GM23338 (cell line): Measurements from ENCODE around the gene PLXNA2. TPM values are rescaled to one million over a fixed set of nuclear protein-coding genes. Genes with fewer than 3 reads are reported as not detected.

Experiments
- ATAC-seq: fragments of 200-7000 bp; cut with Tn5 transposase; 3 replicates; pipeline ENCODE4 v1.9.1; 2020
- DNase-seq: peaks from one replicate; pipeline ENCODE4 v3.0.0-alpha.2; 2015; ENCODE audit warnings: low spot score
- H2AFZ ChIP-seq: fragments of 200-600 bp; sonication (generic); 2 replicates; pipeline ENCODE4 v1.8.0; 2016; ENCODE audit warnings: antibody characterized with exemption, mild to moderate bottlenecking, moderate library complexity
- H3F3A ChIP-seq: fragments of 200-600 bp; sonication (generic); replicated peaks from 2 replicates; pipeline ENCODE4 v1.8.0; 2017; ENCODE audit warnings: antibody characterized with exemption, mixed run types, low read depth
- H3K27ac ChIP-seq: fragments of 200-600 bp; sonication (generic); 2 replicates; pipeline ENCODE4 v1.6.1; 2016; ENCODE audit warnings: low read depth
- H3K27me3 ChIP-seq: fragments of 200-600 bp; sonication (generic); 2 replicates; pipeline ENCODE4 v1.8.0; 2016; ENCODE audit warnings: mild to moderate bottlenecking, mixed run types, moderate library complexity; ENCODE audit not compliant: insufficient read depth
- H3K36me3 ChIP-seq: fragments of 200-600 bp; sonication (generic); 2 replicates; pipeline ENCODE4 v1.8.0; 2016; ENCODE audit warnings: mild to moderate bottlenecking; ENCODE audit not compliant: insufficient read depth
- H3K4me1 ChIP-seq: fragments of 200-600 bp; sonication (generic); 2 replicates; pipeline ENCODE4 v1.8.0; 2016; ENCODE audit warnings: mild to moderate bottlenecking, moderate library complexity; ENCODE audit not compliant: insufficient read depth
- H3K4me2 ChIP-seq: fragments of 200-600 bp; sonication (generic); 2 replicates; pipeline ENCODE4 v1.7.1; 2017; ENCODE audit warnings: mixed run types
- H3K4me3 ChIP-seq: fragments of 200-600 bp; sonication (generic); 2 replicates; pipeline ENCODE4 v1.6.1; 2016; ENCODE audit warnings: mixed run types
- H3K79me2 ChIP-seq: fragments of 200-600 bp; sonication (generic); replicated peaks from 2 replicates; pipeline ENCODE4 v1.8.0; 2017; ENCODE audit warnings: mild to moderate bottlenecking; ENCODE audit not compliant: insufficient read depth
- H3K9me2 ChIP-seq: fragments of 200-600 bp; sonication (generic); 2 replicates; pipeline ENCODE4 v1.8.0; 2017; ENCODE audit not compliant: insufficient read depth
- H4K20me1 ChIP-seq: fragments of 200-600 bp; sonication (generic); replicated peaks from 2 replicates; pipeline ENCODE4 v1.8.0; 2017; ENCODE audit warnings: mild to moderate bottlenecking; ENCODE audit not compliant: insufficient read depth
- H3K27ac Mint-ChIP-seq: 2 replicates; pipeline ENCODE4 v1.8.0; 2020; ENCODE audit warnings: inconsistent platforms, mild to moderate bottlenecking, moderate library complexity, mixed read lengths
- H3K27me3 Mint-ChIP-seq: 3 replicates; pipeline ENCODE4 v1.8.0; 2022; ENCODE audit warnings: low read depth, mild to moderate bottlenecking, moderate library complexity, mixed read lengths, inconsistent platforms; ENCODE audit not compliant: insufficient read depth, poor library complexity
- H3K36me3 Mint-ChIP-seq: 3 replicates; pipeline ENCODE4 v1.8.0; 2021; ENCODE audit warnings: low read depth, mild to moderate bottlenecking, inconsistent platforms, moderate library complexity, mixed read lengths
- H3K4me1 Mint-ChIP-seq: 3 replicates; pipeline ENCODE4 v1.8.0; 2020; ENCODE audit warnings: mild to moderate bottlenecking, inconsistent platforms, mixed read lengths
- H3K4me3 Mint-ChIP-seq: 3 replicates; pipeline ENCODE4 v1.8.0; 2021; ENCODE audit warnings: moderate library complexity, mild to moderate bottlenecking, inconsistent platforms, mixed read lengths
- H3K9me3 Mint-ChIP-seq: 3 replicates; pipeline ENCODE4 v1.8.0; 2020; ENCODE audit warnings: moderate library complexity, mild to moderate bottlenecking, inconsistent platforms, mixed read lengths
- CREB1 ChIP-seq: fragments of 250-450 bp; sonication (Bioruptor Pico); IDR thresholded peaks from 2 replicates; pipeline ENCODE4 v1.5.0; 2020; ENCODE audit warnings: low read depth, mild to moderate bottlenecking, moderate library complexity
- ETS1 ChIP-seq: IDR thresholded peaks from 2 replicates; pipeline ENCODE4 v1.6.1; 2016; ENCODE audit warnings: antibody characterized with exemption
- EZH2 ChIP-seq: fragments of 200-600 bp; sonication (generic); IDR thresholded peaks from one replicate; pipeline ENCODE4 v1.8.0; 2017; ENCODE audit warnings: antibody characterized with exemption, mild to moderate bottlenecking, low read depth; ENCODE audit not compliant: unreplicated experiment
- EZH2phosphoT487 ChIP-seq: fragments of 200-600 bp; sonication (generic); IDR thresholded peaks from one replicate; pipeline ENCODE4 v1.8.1; 2018; ENCODE audit warnings: antibody characterized with exemption; ENCODE audit not compliant: unreplicated experiment
- JUNB ChIP-seq: IDR thresholded peaks from one replicate; pipeline ENCODE4 v1.6.1; 2016; ENCODE audit warnings: antibody characterized with exemption; ENCODE audit not compliant: unreplicated experiment
- NANOG ChIP-seq: IDR thresholded peaks from 2 replicates; pipeline ENCODE4 v1.6.1; 2016; ENCODE audit warnings: antibody characterized with exemption, borderline replicate concordance
- POLR2AphosphoS5 ChIP-seq: IDR thresholded peaks from 2 replicates; pipeline ENCODE4 v1.6.1; 2016; ENCODE audit warnings: antibody characterized with exemption, low read depth
- STAT1 ChIP-seq: IDR thresholded peaks from one replicate; pipeline ENCODE4 v1.6.1; 2016; ENCODE audit warnings: antibody characterized with exemption; ENCODE audit not compliant: unreplicated experiment
- ZNF114 ChIP-seq: fragments of 250-450 bp; sonication (Bioruptor Pico); IDR thresholded peaks from 2 replicates; pipeline ENCODE4 v1.5.0; 2020; ENCODE audit warnings: mild to moderate bottlenecking, moderate library complexity
- ZNF331 ChIP-seq: fragments of 250-450 bp; sonication (Bioruptor Pico); IDR thresholded peaks from 2 replicates; pipeline ENCODE4 v1.5.0; 2020; ENCODE audit warnings: low read depth, mild to moderate bottlenecking, moderate library complexity
- polyA plus RNA-seq: library from polyadenylated mRNA; unstranded; fragments of >200 nt; fragmentation: Nextera tagmentation; extraction: Ambion mirVana; gene quantifications from 2 replicates; pipeline ENCODE4 v1.2.1, GENCODE V29; 2016
- total RNA-seq: library from RNA; depleted of rRNA; stranded (reverse); fragments of >200 nt; shearing (Covaris generic); gene quantifications from 2 replicates; pipeline ENCODE4 v1.2.3, GENCODE V29; 2014
- TF ChIP-seq, protein P1 (sequence below): IDR thresholded peaks from one replicate; pipeline ENCODE4 v1.6.1; 2018; ENCODE audit warnings: antibody characterized with exemption; ENCODE audit not compliant: unreplicated experiment
- TF ChIP-seq, protein P2 (sequence below): fragments of 250-450 bp; sonication (Bioruptor Pico); IDR thresholded peaks from 2 replicates; pipeline ENCODE4 v1.5.0; 2020; ENCODE audit warnings: mild to moderate bottlenecking, moderate library complexity
- TF ChIP-seq, protein P3 (sequence below), 2 experiments: fragments of 200-600 bp in 1 of 2; sonication (generic) in 1 of 2; conservative IDR thresholded peaks; 2 replicates each; pipeline versions ENCODE4 v1.5.1 to v1.6.1; 2016 to 2017; ENCODE audit warnings: antibody characterized with exemption in 2 of 2, low read depth in 2 of 2, mild to moderate bottlenecking in 2 of 2, moderate library complexity in 1 of 2

Gene PLXNA2
- total and polyA plus RNA-seq, 2 experiments from 2014 or later, result 0.40 to 1.8 TPM

- H3K4me1 Mint-ChIP-seq, result peaks cover 27% of the 10 kb centered on the region
- Histone ChIP-seq H4K20me1 (no peaks in the 10 kb centered on the region), H3K9me2 (0 out of 2 replicates have a peak, but pooled peaks cover 3% of the 10 kb centered on the region), H3K27me3 (no peaks in the 10 kb centered on the region), H2AFZ (no peak overlapping the region), H3K36me3 (no peaks in the 10 kb centered on the region), H3K79me2 (no peaks in the 10 kb centered on the region), H3K27ac (no peak overlapping the region), H3K4me1 (peaks cover 18% of the 10 kb centered on the region), H3K4me3 (no peak overlapping the region), H3F3A (no peaks in the 10 kb centered on the region), H3K4me2 (no peak overlapping the region)
- H3K27ac Mint-ChIP-seq, result no peak overlapping the region
- H3K4me3 Mint-ChIP-seq, result no peak overlapping the region
- no peak for DNase-seq
- ATAC-seq, result no peak
- TF ChIP-seq CREB1 (CRISPR knock-in tag), result no peak
- TF ChIP-seq, protein P1, sequence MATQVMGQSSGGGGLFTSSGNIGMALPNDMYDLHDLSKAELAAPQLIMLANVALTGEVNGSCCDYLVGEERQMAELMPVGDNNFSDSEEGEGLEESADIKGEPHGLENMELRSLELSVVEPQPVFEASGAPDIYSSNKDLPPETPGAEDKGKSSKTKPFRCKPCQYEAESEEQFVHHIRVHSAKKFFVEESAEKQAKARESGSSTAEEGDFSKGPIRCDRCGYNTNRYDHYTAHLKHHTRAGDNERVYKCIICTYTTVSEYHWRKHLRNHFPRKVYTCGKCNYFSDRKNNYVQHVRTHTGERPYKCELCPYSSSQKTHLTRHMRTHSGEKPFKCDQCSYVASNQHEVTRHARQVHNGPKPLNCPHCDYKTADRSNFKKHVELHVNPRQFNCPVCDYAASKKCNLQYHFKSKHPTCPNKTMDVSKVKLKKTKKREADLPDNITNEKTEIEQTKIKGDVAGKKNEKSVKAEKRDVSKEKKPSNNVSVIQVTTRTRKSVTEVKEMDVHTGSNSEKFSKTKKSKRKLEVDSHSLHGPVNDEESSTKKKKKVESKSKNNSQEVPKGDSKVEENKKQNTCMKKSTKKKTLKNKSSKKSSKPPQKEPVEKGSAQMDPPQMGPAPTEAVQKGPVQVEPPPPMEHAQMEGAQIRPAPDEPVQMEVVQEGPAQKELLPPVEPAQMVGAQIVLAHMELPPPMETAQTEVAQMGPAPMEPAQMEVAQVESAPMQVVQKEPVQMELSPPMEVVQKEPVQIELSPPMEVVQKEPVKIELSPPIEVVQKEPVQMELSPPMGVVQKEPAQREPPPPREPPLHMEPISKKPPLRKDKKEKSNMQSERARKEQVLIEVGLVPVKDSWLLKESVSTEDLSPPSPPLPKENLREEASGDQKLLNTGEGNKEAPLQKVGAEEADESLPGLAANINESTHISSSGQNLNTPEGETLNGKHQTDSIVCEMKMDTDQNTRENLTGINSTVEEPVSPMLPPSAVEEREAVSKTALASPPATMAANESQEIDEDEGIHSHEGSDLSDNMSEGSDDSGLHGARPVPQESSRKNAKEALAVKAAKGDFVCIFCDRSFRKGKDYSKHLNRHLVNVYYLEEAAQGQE, result no peak
- no peak for TF ChIP-seq NANOG
- TF ChIP-seq, protein P2, sequence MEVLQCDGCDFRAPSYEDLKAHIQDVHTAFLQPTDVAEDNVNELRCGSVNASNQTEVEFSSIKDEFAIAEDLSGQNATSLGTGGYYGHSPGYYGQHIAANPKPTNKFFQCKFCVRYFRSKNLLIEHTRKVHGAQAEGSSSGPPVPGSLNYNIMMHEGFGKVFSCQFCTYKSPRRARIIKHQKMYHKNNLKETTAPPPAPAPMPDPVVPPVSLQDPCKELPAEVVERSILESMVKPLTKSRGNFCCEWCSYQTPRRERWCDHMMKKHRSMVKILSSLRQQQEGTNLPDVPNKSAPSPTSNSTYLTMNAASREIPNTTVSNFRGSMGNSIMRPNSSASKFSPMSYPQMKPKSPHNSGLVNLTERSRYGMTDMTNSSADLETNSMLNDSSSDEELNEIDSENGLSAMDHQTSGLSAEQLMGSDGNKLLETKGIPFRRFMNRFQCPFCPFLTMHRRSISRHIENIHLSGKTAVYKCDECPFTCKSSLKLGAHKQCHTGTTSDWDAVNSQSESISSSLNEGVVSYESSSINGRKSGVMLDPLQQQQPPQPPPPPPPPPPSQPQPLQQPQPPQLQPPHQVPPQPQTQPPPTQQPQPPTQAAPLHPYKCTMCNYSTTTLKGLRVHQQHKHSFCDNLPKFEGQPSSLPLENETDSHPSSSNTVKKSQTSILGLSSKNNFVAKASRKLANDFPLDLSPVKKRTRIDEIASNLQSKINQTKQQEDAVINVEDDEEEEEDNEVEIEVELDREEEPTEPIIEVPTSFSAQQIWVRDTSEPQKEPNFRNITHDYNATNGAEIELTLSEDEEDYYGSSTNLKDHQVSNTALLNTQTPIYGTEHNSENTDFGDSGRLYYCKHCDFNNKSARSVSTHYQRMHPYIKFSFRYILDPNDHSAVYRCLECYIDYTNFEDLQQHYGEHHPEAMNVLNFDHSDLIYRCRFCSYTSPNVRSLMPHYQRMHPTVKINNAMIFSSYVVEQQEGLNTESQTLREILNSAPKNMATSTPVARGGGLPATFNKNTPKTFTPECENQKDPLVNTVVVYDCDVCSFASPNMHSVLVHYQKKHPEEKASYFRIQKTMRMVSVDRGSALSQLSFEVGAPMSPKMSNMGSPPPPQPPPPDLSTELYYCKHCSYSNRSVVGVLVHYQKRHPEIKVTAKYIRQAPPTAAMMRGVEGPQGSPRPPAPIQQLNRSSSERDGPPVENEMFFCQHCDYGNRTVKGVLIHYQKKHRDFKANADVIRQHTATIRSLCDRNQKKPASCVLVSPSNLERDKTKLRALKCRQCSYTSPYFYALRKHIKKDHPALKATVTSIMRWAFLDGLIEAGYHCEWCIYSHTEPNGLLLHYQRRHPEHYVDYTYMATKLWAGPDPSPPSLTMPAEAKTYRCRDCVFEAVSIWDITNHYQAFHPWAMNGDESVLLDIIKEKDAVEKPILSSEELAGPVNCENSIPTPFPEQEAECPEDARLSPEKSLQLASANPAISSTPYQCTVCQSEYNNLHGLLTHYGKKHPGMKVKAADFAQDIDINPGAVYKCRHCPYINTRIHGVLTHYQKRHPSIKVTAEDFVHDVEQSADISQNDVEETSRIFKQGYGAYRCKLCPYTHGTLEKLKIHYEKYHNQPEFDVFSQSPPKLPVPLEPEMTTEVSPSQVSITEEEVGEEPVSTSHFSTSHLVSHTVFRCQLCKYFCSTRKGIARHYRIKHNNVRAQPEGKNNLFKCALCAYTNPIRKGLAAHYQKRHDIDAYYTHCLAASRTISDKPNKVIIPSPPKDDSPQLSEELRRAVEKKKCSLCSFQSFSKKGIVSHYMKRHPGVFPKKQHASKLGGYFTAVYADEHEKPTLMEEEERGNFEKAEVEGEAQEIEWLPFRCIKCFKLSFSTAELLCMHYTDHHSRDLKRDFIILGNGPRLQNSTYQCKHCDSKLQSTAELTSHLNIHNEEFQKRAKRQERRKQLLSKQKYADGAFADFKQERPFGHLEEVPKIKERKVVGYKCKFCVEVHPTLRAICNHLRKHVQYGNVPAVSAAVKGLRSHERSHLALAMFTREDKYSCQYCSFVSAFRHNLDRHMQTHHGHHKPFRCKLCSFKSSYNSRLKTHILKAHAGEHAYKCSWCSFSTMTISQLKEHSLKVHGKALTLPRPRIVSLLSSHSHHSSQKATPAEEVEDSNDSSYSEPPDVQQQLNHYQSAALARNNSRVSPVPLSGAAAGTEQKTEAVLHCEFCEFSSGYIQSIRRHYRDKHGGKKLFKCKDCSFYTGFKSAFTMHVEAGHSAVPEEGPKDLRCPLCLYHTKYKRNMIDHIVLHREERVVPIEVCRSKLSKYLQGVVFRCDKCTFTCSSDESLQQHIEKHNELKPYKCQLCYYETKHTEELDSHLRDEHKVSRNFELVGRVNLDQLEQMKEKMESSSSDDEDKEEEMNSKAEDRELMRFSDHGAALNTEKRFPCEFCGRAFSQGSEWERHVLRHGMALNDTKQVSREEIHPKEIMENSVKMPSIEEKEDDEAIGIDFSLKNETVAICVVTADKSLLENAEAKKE (CRISPR knock-in tag), result no peak
- no peak for TF ChIP-seq STAT1
- TF ChIP-seq EZH2, result no peak
- no peak for TF ChIP-seq EZH2phosphoT487
- no peak for TF ChIP-seq ZNF331 (CRISPR knock-in tag)
- TF ChIP-seq, protein P3, sequence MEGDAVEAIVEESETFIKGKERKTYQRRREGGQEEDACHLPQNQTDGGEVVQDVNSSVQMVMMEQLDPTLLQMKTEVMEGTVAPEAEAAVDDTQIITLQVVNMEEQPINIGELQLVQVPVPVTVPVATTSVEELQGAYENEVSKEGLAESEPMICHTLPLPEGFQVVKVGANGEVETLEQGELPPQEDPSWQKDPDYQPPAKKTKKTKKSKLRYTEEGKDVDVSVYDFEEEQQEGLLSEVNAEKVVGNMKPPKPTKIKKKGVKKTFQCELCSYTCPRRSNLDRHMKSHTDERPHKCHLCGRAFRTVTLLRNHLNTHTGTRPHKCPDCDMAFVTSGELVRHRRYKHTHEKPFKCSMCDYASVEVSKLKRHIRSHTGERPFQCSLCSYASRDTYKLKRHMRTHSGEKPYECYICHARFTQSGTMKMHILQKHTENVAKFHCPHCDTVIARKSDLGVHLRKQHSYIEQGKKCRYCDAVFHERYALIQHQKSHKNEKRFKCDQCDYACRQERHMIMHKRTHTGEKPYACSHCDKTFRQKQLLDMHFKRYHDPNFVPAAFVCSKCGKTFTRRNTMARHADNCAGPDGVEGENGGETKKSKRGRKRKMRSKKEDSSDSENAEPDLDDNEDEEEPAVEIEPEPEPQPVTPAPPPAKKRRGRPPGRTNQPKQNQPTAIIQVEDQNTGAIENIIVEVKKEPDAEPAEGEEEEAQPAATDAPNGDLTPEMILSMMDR (conservative IDR thresholded peaks at IDR 0.05; ENCODE audit: low read depth in 2 of 2), result no peak
- no peak for TF ChIP-seq ZNF114 (CRISPR knock-in tag)
- TF ChIP-seq POLR2AphosphoS5, result no peak
- no peak for TF ChIP-seq JUNB
- no peak for TF ChIP-seq ETS1
- peaks cover 4% of the 10 kb centered on the region for H3K27me3 Mint-ChIP-seq
- H3K9me3 Mint-ChIP-seq, result no peaks in the 10 kb centered on the region
- no peaks in the 10 kb centered on the region for H3K36me3 Mint-ChIP-seq
Observed at GRCh38 chr1:208279826-208280588, 35.8 kb upstream of the PLXNA2 start.
